Gastrocnemius medialis (tissue), 4 donors: Measurements from ENCODE around the gene PAGR1. TPM values are rescaled to one million over a fixed set of nuclear protein-coding genes. Genes with fewer than 3 reads are reported as not detected.

Experiments used
- ATAC-seq, 2 donors: fragments of 150-250 bp; one replicate each; pipeline ENCODE4 v1.9.1; 2016
- DNase-seq, 2 donors: peaks; one replicate each; pipeline ENCODE4 v3.0.0-alpha.2; 2019
- H3K27ac ChIP-seq, 4 donors: fragments of 200-600 bp; sonication (generic); 1 replicate in 1 of 4; 2 replicates in 3 of 4; pipeline ENCODE4 v1.5.1; 2016 to 2018; ENCODE audit warnings: mild to moderate bottlenecking in 2 of 4, moderate library complexity in 1 of 4
- H3K27me3 ChIP-seq, 3 donors: fragments of 200-600 bp; sonication (generic) in 2 of 3; 1 replicate in 1 of 3; 2 replicates in 2 of 3; pipeline versions ENCODE4 v1.5.1 to v1.6.0; 2016 to 2019; ENCODE audit warnings: mild to moderate bottlenecking in 1 of 3, moderate library complexity in 1 of 3
- H3K36me3 ChIP-seq, 2 donors: fragments of 200-600 bp; sonication (generic) in 1 of 2; one replicate each; pipeline ENCODE4 v1.5.1; 2017 to 2018
- H3K4me1 ChIP-seq, 2 donors: fragments of 200-600 bp; sonication (generic) in 1 of 2; one replicate each; pipeline ENCODE4 v1.5.1; 2016 to 2017; ENCODE audit warnings: mild to moderate bottlenecking in 2 of 2
- H3K4me3 ChIP-seq, 4 donors: fragments of 200-600 bp; sonication (generic) in 3 of 4; 1 replicate in 1 of 4; 2 replicates in 3 of 4; pipeline ENCODE4 v1.5.1; 2016 to 2019; ENCODE audit warnings: mild to moderate bottlenecking in 2 of 4
- H3K9me3 ChIP-seq, 3 donors: fragments of 200-600 bp; sonication (generic) in 2 of 3; 1 replicate in 1 of 3; 2 replicates in 2 of 3; pipeline ENCODE4 v1.5.1; 2016 to 2019
- POLR2A ChIP-seq, 2 donors: fragments of 450-650 bp; IDR thresholded peaks; one replicate each; pipeline ENCODE4 v1.6.1; 2017; ENCODE audit warnings: antibody characterized with exemption in 2 of 2, mild to moderate bottlenecking in 2 of 2, moderate library complexity in 2 of 2
- in situ Hi-C, 4 donors: fragments of 200-750 bp; cut with MboI; loops; one replicate each; pipeline versions ENCODE4 v1.15.0 to v1.8.0; 2017; ENCODE audit warnings: low sequenced_read_pairs in 4 of 4
- intact Hi-C: fragments of 100-400 bp; cut with DNase I; formaldehyde crosslinking; loops from one replicate; pipeline ENCODE4 v1.15.1; 2023; ENCODE audit warnings: low total_unique reads
- total RNA-seq, 4 donors: library from RNA; depleted of rRNA; stranded (reverse); fragments of >200 nt; gene quantifications; one replicate each; pipeline versions ENCODE4 v1.1.0 to v1.2.3, GENCODE V29; 2016
- TF ChIP-seq, protein P1 (sequence below), 5 experiments: fragments of 450-650 bp in 3 of 5; fragments of 200-600 bp in 2 of 5; sonication (generic) in 2 of 5; IDR thresholded peaks in 4 of 5; conservative IDR thresholded peaks in 1 of 5; 1 replicate in 4 of 5; 2 replicates in 1 of 5; pipeline ENCODE4 v1.5.1; 2016 to 2019; ENCODE audit warnings: antibody characterized with exemption in 5 of 5, mild to moderate bottlenecking in 3 of 5, moderate library complexity in 3 of 5

PAGR1 gene
- total RNA-seq, 4 donors from 2014 or later = 15.5 to 29.2 (median 21.7) TPM

GRCh38 chr16:29844575-29845331 lies 28.8 kb downstream of the PAGR1 start:
- no peak for ATAC-seq
- Histone ChIP-seq H3K27ac (no peak overlapping the region), H3K4me3 (no peak overlapping the region), H3K36me3 (peaks cover 0 to 70% of the 10 kb centered on the region in 2 donors), H3K4me1 (no peaks in the 10 kb centered on the region), H3K27me3 (no peaks in the 10 kb centered on the region), H3K9me3 (no peaks in the 10 kb centered on the region)
- DNase-seq = no peak
- in situ Hi-C loops = loop anchor here in 3 of 4 donors (5.0 to 10.0 kb wide), 2 partner anchors 142 to 150 kb away; no protein-coding TSS in a partner anchor
- TF ChIP-seq, protein P1, sequence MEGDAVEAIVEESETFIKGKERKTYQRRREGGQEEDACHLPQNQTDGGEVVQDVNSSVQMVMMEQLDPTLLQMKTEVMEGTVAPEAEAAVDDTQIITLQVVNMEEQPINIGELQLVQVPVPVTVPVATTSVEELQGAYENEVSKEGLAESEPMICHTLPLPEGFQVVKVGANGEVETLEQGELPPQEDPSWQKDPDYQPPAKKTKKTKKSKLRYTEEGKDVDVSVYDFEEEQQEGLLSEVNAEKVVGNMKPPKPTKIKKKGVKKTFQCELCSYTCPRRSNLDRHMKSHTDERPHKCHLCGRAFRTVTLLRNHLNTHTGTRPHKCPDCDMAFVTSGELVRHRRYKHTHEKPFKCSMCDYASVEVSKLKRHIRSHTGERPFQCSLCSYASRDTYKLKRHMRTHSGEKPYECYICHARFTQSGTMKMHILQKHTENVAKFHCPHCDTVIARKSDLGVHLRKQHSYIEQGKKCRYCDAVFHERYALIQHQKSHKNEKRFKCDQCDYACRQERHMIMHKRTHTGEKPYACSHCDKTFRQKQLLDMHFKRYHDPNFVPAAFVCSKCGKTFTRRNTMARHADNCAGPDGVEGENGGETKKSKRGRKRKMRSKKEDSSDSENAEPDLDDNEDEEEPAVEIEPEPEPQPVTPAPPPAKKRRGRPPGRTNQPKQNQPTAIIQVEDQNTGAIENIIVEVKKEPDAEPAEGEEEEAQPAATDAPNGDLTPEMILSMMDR (IDR thresholded peaks at IDR 0.05 in 4 of 5, conservative IDR thresholded peaks at IDR 0.05 in 1 of 5) = no peak
- no peak for TF ChIP-seq POLR2A (IDR thresholded peaks at IDR 0.05)
- intact Hi-C loops = no loop called here

DNA sequence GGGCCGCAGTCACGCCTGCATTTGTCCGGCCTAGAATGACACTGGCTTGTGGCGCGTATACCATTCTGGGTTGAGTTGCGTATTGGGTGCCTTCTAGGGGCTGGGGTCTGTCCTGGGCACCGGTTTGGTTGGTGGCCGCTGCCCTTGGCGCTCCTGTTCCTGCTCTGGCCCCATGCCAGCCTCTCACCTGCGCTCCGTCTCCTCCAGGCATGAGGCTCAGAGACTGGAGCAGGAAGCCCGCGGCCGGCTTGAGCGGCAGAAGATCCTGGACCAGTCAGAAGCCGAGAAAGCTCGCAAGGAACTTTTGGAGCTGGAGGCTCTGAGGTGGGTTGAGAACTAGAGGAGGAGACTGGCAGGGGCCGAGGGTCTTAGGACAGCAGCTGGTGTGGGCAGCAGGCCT lies 29.7 kb downstream of the PAGR1 start:
- intact Hi-C loops = no loop called here
- TF ChIP-seq, protein P1 (IDR thresholded peaks at IDR 0.05 in 4 of 5, conservative IDR thresholded peaks at IDR 0.05 in 1 of 5) = no peak
- TF ChIP-seq POLR2A (IDR thresholded peaks at IDR 0.05) = no peak
- in situ Hi-C loops = loop anchor here in 3 of 4 donors (5.0 to 10.0 kb wide), 2 partner anchors 143 to 151 kb away; no protein-coding TSS in a partner anchor
- Histone ChIP-seq H3K4me3 (no peak overlapping the region), H3K27ac (no peak overlapping the region), H3K36me3 (peaks cover 0 to 63% of the 10 kb centered on the region in 2 donors), H3K27me3 (no peaks in the 10 kb centered on the region), H3K9me3 (no peaks in the 10 kb centered on the region), H3K4me1 (no peaks in the 10 kb centered on the region)
- no peak for DNase-seq
- no peak for ATAC-seq

GRCh38 chr16:29848420-29849297 lies 32.7 kb downstream of the PAGR1 start:
- Histone ChIP-seq H3K4me1 (no peaks in the 10 kb centered on the region), H3K9me3 (no peaks in the 10 kb centered on the region), H3K4me3 (no peak overlapping the region), H3K36me3 (peaks cover 0 to 41% of the 10 kb centered on the region in 2 donors), H3K27me3 (no peaks in the 10 kb centered on the region), H3K27ac (no peak overlapping the region)
- in situ Hi-C loops (loop anchor here in 3 of 4 donors (5.0 to 10.0 kb wide), 2 partner anchors 146 to 154 kb away; no protein-coding TSS in a partner anchor), intact Hi-C loops (loop anchor here (1.0 kb wide), 2 partner anchors 43 to 148 kb away; no protein-coding TSS in a partner anchor)
- peak; percentile 50 to 87 for ATAC-seq
- TF ChIP-seq, protein P1 (IDR thresholded peaks at IDR 0.05 in 4 of 5, conservative IDR thresholded peaks at IDR 0.05 in 1 of 5) = peak; percentile 72 to 93 (median 84)
- no peak for TF ChIP-seq POLR2A (IDR thresholded peaks at IDR 0.05)
- DNase-seq = peak; percentile 33 to 50

DNA sequence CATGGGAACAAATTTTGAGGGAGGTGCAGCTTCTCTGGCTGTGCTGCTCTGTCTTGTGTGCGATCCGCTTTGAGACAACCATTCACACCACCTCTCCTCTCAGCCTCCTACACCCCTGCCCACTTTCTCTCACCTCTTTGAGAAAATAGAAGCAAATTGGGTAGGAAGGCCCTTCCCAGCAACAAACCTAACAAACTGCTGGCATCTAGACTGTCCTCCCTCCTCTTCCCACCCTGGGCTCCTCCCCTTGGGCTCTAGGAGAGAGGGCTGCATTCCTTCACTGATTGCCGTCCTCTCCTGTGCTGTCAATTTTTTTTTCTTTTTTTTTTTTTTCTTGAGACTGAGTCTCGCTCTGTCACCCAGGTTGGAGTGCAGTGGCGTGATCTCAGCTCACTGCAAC lies 33.6 kb downstream of the PAGR1 start:
- DNase-seq (no peak), ATAC-seq (no peak)
- no peak for TF ChIP-seq POLR2A (IDR thresholded peaks at IDR 0.05)
- TF ChIP-seq, protein P1 (IDR thresholded peaks at IDR 0.05 in 4 of 5, conservative IDR thresholded peaks at IDR 0.05 in 1 of 5) = no peak
- intact Hi-C loops = no loop called here
- no peak overlapping the region for H3K4me3 ChIP-seq
- no peak overlapping the region for H3K27ac ChIP-seq
- no peaks in the 10 kb centered on the region for H3K4me1 ChIP-seq
- in situ Hi-C loops = loop anchor here in 3 of 4 donors (5.0 to 10.0 kb wide), 2 partner anchors 147 to 155 kb away; no protein-coding TSS in a partner anchor
- no peaks in the 10 kb centered on the region for H3K27me3 ChIP-seq
- no peaks in the 10 kb centered on the region for H3K9me3 ChIP-seq
- peaks cover 0 to 34% of the 10 kb centered on the region in 2 donors for H3K36me3 ChIP-seq
